Activated CD8-positive, alpha-beta memory T cell treated with anti-CD3 and anti-CD28 coated beads for 48 hours (primary cell): ENCODE data around the gene CCR2.

Experiments
- DNase-seq, 3 experiments: peaks; one replicate each; pipeline ENCODE4 v3.0.0-alpha.2; 2020; ENCODE audit warnings: low read depth in 2 of 3, low spot score in 2 of 3

CCR2 gene

DNA sequence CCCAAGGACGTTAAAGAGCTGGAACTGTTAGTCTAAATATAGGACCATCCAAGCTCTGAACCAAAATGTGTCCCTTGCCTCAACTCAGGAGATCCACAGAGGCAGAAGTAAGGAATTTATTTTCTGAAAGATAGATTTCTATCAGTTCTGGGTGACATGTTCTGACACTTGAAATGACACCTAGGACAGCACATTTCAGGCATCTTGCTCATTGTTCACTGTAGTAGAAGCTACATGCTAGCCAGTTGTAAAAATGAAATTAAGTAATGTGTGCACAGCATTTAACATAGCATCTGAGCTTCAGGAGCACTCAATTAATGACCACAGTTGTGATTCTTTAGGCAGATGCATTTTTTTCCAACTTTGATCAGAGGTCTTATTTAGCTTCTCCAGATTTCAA, 567 bp downstream of the CCR2 start:
- no peak for DNase-seq

DNA sequence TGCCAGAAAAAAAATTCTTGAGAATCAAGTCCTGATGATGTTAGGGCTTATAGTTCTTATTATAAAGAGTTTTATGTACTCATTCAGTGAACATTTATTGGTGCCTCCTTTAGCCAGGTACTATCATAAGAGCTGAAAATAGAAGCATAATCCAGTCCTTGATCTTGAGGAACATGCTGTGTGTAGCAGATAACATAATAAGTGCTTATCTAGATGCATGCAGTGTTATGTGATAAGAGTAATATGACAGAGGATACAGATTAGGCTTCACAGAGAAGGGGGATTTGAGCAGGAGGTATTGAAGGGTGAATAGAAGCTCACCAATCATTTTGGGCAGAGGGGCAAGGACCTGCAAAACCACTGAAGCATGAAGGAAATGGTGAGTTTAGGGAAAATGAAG, 1.1 kb downstream of the CCR2 start:
- no peak for DNase-seq

DNA sequence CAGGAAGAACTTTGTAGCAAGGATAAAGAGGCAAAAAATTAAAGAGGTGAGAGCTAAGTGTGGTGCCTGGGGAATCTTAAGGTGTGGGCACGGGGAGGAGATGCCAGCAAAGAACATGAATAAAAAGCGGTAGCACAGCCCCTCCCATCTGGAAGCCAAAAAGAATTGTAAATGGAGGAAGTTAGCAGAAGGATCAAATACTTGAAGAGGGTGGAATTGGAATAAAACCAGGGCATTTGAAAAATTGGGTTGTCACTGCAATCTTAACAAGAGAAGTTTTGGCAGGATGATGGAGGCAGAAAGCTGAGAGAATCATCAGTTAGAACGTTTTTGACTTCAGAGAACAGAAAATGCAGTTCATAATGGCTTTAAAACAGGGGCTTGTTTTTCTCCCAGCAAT, 2.4 kb downstream of the CCR2 start:
- DNase-seq = no peak

DNA sequence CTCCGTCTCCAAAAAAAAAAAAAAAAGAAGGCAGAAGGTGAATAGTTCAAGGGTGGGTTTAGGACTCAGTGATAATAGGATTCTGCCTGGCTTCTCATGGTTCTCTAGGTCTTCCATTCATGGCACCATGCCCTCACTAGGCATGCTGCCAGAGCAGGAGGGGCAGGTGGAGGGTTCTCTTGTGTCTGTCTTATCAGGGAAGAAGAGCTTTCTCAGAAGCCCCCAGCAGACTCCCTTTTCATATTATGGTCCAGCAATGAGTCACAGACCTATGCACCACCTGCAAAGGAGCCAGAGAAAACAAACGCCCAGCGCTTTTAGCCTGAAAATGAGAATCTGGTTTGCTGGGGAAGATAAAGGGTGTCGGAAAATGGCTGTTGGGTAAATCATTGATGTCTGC, 3.0 kb downstream of the CCR2 start:
- no peak for DNase-seq

DNA sequence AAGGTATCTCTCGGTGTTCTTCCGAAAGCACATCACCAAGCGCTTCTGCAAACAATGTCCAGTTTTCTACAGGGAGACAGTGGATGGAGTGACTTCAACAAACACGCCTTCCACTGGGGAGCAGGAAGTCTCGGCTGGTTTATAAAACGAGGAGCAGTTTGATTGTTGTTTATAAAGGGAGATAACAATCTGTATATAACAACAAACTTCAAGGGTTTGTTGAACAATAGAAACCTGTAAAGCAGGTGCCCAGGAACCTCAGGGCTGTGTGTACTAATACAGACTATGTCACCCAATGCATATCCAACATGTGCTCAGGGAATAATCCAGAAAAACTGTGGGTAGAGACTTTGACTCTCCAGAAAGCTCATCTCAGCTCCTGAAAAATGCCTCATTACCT, 4.6 kb downstream of the CCR2 start:
- no peak for DNase-seq

DNA sequence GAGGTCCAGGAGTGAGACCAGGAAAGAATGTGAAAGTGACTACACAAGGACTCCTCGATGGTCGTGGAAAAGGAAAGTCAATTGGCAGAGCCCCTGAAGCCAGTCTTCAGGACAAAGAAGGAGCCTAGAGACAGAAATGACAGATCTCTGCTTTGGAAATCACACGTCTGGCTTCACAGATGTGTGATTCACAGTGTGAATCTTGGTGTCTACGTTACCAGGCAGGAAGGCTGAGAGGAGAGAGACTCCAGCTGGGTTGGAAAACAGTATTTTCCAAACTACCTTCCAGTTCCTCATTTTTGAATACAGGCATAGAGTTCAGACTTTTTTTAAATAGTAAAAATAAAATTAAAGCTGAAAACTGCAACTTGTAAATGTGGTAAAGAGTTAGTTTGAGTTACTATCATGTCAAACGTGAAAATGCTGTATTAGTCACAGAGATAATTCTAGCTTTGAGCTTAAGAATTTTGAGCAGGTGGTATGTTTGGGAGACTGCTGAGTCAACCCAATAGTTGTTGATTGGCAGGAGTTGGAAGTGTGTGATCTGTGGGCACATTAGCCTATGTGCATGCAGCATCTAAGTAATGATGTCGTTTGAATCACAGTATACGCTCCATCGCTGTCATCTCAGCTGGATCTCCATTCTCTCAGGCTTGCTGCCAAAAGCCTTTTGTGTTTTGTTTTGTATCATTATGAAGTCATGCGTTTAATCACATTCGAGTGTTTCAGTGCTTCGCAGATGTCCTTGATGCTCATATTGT, 6.0 kb downstream of the CCR2 start:
- DNase-seq = no peak

DNA sequence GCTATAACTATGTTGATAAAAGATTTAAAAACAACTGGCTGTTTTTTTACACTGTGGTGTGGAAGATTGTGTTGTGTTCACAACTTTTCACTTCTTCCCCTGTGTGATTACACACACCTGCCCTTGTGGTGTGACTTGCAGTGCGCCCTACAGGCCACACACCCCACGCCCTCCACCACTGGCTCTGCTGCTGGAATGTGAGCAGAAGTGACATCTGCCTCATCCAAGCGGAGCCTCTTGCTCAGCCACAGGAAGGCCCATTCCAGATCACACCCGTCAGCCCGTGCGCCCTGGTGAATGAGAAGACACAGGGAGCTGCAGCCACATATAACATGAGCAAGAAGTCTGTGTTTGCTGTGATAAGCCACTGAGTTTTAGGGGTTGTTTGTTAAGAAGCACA, 7.0 kb downstream of the CCR2 start:
- no peak for DNase-seq

DNA sequence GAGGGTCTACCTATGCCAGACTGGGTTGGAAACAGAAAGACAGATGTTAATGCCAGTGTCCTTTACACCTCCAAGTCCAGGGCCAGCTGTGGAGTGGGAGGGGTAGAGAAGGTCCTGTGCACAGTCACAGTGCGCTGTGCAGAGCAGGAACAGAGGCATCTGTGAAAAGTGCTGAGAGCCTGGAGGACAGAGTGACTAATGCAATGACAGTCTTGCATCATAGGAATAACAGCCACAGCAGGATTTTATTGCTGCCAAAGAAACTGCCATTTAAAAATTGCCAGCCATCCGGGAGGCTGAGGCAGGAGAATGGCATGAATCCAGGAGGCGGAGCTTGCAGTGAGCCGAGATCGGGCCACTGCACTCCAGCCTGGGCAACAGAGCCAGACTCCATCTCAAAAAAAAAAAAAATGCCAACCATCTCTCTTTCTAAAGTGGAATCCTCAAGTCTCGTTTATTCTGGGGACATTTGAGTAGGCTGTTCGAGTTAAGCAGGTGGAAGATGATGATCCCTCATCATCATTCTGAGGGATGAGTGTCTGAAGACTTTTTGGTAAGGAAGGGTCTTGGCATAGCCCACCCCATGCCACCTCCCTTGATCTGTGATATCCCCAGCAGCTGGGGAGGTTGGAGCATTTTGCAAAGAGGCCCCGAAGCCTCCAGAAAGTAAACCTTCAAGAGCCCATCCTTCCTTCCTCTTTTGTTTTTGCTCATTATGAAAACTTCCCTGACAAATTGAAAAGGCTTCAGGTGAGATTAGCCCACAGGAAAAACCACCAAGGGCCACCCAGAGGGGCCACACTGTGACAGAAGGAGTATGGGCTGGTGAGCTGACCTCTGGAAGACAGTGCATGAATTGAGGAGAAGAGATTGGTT, 7.7 kb downstream of the CCR2 start:
- no peak for DNase-seq

DNA sequence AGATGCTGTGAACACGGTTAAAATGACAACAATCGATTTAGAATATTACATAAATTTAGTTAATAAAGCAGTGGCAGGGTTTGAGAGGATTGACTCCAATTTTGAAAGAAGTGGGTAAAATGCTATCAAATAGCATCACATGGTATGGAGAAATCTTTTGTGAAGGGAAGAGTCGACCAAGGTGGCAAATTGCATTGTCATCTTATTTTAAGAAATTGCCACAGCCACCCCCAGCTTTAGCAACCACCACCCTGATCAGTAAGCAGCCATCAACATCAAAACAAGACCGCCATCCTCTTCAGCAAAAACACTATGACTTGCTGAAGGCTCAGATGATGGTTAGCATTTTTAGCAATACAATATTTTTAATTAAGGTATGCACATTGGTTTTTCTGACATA, 11.1 kb downstream of the CCR2 start:
- no peak for DNase-seq

DNA sequence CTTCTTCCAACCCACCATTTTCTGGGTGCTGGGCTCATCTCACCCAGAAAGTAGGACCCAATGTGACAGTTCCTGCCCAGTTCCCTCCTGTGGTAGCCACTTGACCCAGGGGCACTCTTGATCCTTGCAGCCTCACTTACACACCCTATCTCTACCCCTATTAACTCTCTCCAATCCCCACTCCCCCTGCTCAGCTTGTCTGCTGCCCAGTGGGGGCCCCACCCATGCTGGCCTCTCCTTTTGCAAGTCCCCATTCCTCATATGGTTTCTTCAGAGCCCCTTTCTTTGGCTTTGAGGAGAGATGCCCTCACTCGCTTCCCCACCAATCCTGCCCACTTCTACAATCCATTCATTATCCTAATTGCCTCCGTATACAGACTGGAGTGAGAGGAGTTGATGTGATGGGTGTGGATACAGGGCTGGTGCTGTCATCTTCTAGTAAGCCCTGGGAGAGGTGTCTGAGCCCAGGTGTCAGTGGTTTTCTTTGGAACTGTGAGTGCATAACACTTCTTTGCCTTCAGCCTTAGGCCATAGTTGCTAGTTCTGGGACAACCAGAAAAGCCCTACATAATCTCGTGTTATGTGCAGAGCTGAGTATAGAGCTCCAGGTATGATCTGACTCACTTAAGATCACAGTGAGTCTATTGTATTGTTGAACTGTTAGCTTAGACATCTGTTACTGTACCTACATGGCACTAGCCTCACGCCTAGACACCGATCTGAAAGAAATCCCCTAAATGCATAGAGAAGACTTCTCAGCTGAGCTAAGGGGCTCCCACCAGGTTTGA, 12.0 kb downstream of the CCR2 start:
- DNase-seq = no peak

DNA sequence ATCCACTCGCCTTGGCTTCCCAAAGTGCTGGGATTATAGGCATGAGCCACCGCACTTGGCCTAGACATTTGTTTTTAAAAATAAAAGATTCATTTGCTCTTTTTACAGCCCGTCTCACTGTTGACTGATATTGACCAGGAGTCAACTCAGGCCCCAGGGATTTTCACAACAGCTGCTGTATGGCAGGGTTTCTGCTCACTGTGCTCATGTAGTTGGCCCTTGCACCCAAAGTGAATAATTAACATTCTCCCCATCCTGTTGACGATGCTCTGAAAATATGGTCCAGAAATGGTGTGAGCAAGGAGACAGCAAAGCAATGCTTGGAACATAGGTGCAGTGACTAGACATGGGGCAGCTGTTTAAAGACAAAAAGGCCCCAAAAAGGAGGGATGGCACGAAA, 13.9 kb downstream of the CCR2 start:
- no peak for DNase-seq

DNA sequence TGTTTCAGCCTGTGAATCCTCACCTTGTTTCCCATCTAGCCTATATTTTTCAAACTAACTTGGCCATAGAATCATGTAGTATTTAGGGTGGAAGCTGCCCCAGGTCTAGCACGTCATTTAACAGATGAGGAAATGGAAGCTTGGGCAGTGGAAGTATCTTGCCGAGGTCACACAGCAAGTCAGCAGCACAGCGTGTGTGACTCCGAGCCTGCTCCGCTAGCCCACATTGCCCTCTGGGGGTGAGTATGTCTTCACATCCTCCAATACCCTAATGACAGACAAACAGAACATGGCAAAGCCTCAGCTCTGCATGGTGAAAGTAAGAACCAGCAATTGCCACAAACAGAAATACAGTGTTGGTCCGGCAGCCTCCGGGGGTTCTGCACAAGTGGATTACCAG, 14.7 kb downstream of the CCR2 start:
- peak in 1 of 3 experiments; percentile 24 for DNase-seq

DNA sequence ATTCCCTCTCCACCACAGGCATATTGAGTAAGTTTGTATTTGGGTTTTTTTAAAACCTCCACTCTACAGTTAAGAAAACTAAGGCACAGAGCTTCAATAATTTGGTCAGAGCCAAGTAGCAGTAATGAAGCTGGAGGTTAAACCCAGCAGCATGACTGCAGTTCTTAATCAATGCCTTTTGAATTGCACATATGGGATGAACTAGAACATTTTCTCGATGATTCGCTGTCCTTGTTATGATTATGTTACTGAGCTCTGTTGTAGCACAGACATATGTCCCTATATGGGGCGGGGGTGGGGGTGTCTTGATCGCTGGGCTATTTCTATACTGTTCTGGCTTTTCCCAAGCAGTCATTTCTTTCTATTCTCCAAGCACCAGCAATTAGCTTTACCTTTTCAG, 15.2 kb downstream of the CCR2 start:
- no peak for DNase-seq

DNA sequence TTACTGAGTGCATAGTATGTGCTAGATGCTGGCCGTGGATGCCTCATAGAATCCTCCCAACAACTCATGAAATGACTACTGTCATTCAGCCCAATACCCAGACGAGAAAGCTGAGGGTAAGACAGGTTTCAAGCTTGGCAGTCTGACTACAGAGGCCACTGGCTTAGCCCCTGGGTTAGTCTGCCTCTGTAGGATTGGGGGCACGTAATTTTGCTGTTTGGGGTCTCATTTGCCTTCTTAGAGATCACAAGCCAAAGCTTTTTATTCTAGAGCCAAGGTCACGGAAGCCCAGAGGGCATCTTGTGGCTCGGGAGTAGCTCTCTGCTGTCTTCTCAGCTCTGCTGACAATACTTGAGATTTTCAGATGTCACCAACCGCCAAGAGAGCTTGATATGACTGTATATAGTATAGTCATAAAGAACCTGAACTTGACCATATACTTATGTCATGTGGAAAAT, 15.8 kb downstream of the CCR2 start:
- peak; percentile 28 to 46 (median 40) for DNase-seq

DNA sequence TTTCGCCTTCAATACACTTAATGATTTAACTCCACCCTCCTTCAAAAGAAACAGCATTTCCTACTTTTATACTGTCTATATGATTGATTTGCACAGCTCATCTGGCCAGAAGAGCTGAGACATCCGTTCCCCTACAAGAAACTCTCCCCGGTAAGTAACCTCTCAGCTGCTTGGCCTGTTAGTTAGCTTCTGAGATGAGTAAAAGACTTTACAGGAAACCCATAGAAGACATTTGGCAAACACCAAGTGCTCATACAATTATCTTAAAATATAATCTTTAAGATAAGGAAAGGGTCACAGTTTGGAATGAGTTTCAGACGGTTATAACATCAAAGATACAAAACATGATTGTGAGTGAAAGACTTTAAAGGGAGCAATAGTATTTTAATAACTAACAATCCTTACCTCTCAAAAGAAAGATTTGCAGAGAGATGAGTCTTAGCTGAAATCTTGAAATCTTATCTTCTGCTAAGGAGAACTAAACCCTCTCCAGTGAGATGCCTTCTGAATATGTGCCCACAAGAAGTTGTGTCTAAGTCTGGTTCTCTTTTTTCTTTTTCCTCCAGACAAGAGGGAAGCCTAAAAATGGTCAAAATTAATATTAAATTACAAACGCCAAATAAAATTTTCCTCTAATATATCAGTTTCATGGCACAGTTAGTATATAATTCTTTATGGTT, 17.1 kb downstream of the CCR2 start, which contains the start of gene CCR5:
CCR5 (plus strand) TSS at position 108 of the 680 bp plus-strand sequence. CDS start 1,957 bp downstream, outside the sequence.
- DNase-seq = no peak

DNA sequence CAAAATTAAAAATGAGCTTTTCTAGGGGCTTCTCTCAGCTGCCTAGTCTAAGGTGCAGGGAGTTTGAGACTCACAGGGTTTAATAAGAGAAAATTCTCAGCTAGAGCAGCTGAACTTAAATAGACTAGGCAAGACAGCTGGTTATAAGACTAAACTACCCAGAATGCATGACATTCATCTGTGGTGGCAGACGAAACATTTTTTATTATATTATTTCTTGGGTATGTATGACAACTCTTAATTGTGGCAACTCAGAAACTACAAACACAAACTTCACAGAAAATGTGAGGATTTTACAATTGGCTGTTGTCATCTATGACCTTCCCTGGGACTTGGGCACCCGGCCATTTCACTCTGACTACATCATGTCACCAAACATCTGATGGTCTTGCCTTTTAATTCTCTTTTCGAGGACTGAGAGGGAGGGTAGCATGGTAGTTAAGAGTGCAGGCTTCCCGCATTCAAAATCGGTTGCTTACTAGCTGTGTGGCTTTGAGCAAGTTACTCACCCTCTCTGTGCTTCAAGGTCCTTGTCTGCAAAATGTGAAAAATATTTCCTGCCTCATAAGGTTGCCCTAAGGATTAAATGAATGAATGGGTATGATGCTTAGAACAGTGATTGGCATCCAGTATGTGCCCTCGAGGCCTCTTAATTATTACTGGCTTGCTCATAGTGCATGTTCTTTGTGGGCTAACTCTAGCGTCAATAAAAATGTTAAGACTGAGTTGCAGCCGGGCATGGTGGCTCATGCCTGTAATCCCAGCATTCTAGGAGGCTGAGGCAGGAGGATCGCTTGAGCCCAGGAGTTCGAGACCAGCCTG, 17.8 kb downstream of the CCR2 start:
- DNase-seq = no peak

DNA sequence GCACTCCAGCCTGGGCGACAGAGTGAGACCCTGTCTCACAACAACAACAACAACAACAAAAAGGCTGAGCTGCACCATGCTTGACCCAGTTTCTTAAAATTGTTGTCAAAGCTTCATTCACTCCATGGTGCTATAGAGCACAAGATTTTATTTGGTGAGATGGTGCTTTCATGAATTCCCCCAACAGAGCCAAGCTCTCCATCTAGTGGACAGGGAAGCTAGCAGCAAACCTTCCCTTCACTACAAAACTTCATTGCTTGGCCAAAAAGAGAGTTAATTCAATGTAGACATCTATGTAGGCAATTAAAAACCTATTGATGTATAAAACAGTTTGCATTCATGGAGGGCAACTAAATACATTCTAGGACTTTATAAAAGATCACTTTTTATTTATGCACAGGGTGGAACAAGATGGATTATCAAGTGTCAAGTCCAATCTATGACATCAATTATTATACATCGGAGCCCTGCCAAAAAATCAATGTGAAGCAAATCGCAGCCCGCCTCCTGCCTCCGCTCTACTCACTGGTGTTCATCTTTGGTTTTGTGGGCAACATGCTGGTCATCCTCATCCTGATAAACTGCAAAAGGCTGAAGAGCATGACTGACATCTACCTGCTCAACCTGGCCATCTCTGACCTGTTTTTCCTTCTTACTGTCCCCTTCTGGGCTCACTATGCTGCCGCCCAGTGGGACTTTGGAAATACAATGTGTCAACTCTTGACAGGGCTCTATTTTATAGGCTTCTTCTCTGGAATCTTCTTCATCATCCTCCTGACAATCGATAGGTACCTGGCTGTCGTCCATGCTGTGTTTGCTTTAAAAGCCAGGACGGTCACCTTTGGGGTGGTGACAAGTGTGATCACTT, 18.8 kb downstream of the CCR2 start:
- DNase-seq = no peak

DNA sequence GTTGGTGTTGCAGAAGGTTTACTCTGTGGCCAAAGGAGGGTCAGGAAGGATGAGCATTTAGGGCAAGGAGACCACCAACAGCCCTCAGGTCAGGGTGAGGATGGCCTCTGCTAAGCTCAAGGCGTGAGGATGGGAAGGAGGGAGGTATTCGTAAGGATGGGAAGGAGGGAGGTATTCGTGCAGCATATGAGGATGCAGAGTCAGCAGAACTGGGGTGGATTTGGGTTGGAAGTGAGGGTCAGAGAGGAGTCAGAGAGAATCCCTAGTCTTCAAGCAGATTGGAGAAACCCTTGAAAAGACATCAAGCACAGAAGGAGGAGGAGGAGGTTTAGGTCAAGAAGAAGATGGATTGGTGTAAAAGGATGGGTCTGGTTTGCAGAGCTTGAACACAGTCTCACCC, 20.8 kb downstream of the CCR2 start:
- DNase-seq = no peak

DNA sequence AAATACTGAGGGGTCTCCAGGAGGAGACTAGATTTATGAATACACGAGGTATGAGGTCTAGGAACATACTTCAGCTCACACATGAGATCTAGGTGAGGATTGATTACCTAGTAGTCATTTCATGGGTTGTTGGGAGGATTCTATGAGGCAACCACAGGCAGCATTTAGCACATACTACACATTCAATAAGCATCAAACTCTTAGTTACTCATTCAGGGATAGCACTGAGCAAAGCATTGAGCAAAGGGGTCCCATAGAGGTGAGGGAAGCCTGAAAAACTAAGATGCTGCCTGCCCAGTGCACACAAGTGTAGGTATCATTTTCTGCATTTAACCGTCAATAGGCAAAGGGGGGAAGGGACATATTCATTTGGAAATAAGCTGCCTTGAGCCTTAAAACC, 21.3 kb downstream of the CCR2 start:
- no peak for DNase-seq
